GM12892 (cell line): Measurements from ENCODE around the gene TLE2.

Experiments
- DNase-seq: peaks from one replicate; pipeline ENCODE4 v3.0.0; 2011; ENCODE audit not compliant: insufficient read length
- FAIRE-seq: peaks from 2 replicates; lab custom pipeline; 2011; peaks lifted over from hg19 to GRCh38; lab: Jason Lieb, UNC
- POLR2A ChIP-seq: IDR thresholded peaks from 2 replicates; pipeline ENCODE4 v1.6.1; 2011; ENCODE audit warnings: low read depth, low read length, control low read depth
- POLR2AphosphoS5 ChIP-seq: IDR thresholded peaks from 2 replicates; pipeline ENCODE4 v1.6.1; 2011; ENCODE audit warnings: low read depth, low read length, control low read depth
- TAF1 ChIP-seq: IDR thresholded peaks from 2 replicates; pipeline ENCODE4 v1.6.1; 2011; ENCODE audit warnings: low read depth, mild to moderate bottlenecking, control low read depth, low read length, borderline replicate concordance

The TLE2 gene

DNA sequence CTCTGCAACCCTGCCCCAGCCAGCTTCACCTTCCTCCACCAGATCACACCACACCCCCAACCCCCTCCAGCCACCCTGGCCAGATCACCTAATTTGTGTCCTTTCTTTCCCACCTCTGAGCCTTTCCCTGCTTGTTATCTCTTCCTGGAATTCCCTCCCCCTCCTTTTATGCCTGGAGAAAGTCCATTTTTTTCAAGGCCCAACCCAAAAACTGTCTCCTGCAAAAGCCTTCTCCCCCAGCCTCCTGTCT, 5.3 kb upstream of the TLE2 start:
- FAIRE-seq, result no peak
- DNase-seq, result no peak
- TF ChIP-seq TAF1 (no peak), POLR2AphosphoS5 (no peak), POLR2A (no peak)

- DNase-seq (no peak), FAIRE-seq (no peak)
- TF ChIP-seq POLR2A (no peak), TAF1 (no peak), POLR2AphosphoS5 (no peak)
Observed at GRCh38 chr19:3033595-3034405, 4.7 kb upstream of the TLE2 start.

- TF ChIP-seq TAF1 (no peak), POLR2AphosphoS5 (no peak), POLR2A (no peak)
- no peak for FAIRE-seq
- DNase-seq, result no peak
Observed at GRCh38 chr19:3031607-3031867, 2.5 kb upstream of the TLE2 start.

DNA sequence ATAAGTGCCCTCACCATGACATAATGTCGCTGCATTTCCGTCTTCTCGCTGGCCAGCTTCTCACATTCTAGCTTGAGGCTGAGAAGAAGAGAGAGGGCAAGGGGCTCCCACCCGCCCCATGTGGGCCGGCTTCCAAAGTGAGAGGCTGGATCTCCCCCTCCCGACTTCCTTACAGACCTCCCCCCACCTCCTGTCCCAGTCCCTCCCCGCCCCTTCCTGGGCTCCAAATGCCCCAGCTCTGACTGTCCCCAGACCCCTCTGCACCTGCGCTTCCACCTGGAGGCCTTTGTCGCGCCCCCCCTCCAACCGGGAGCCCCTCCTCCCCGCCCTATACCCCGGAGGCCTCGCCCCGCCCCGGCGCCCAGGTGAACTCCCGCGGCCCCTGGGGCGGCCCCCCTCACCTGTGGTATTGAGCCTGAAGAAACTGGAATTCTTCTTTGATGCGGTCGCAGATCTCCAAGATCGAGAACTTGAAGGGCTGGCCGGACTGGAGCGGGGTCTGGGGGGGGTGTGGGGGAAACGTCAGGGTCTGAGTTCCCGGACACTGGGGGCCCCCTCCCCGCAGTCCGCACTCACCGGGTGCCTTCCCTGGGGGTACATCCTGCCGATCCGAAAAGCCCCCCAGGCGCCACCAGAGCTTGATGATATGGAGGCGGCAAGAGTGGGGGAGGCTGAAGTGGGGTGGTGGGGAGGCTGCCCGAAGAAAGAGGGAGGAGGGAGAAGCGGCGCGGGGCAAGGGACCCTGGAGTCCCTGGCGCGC, 595 bp downstream of the TLE2 start:
- no peak for FAIRE-seq
- TF ChIP-seq POLR2AphosphoS5 (no peak), TAF1 (no peak), POLR2A (no peak)
- DNase-seq, result no peak

GRCh38 chr19:3027981-3028304, 1.1 kb downstream of the TLE2 start:
- TF ChIP-seq POLR2AphosphoS5 (no peak), TAF1 (no peak), POLR2A (no peak)
- DNase-seq, result no peak
- FAIRE-seq, result no peak

- TF ChIP-seq TAF1 (no peak), POLR2A (no peak), POLR2AphosphoS5 (no peak)
- FAIRE-seq, result no peak
Observed at GRCh38 chr19:3027292-3027691, 1.8 kb downstream of the TLE2 start.

GRCh38 chr19:3026768-3027167, 2.3 kb downstream of the TLE2 start:
- FAIRE-seq (no peak), DNase-seq (no peak)
- TF ChIP-seq POLR2A (no peak), POLR2AphosphoS5 (no peak), TAF1 (no peak)

More at GRCh38 chr19:3027292-3027691, 1.8 kb downstream of the TLE2 start:
- no peak for DNase-seq

DNA sequence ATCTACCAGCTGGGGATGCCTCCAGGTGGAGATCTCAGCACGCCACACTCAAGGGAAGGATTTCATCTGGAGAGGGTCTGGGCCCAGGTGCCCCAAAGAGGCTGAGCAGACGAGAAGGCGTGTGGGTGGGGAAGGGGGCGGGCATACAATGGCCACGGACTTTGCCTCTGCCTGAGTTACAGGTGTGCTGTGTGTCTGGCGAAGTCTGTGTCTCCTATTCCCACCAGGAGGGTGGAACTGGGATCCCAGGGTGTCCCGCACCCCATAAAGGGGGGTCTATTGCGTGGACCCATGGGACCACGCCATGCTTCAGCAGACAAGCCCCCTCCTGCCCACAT, 3.6 kb downstream of the TLE2 start:
- TF ChIP-seq TAF1, result no peak
- no peak for TF ChIP-seq POLR2A
- no peak for TF ChIP-seq POLR2AphosphoS5
- no peak for FAIRE-seq
- no peak for DNase-seq

DNA sequence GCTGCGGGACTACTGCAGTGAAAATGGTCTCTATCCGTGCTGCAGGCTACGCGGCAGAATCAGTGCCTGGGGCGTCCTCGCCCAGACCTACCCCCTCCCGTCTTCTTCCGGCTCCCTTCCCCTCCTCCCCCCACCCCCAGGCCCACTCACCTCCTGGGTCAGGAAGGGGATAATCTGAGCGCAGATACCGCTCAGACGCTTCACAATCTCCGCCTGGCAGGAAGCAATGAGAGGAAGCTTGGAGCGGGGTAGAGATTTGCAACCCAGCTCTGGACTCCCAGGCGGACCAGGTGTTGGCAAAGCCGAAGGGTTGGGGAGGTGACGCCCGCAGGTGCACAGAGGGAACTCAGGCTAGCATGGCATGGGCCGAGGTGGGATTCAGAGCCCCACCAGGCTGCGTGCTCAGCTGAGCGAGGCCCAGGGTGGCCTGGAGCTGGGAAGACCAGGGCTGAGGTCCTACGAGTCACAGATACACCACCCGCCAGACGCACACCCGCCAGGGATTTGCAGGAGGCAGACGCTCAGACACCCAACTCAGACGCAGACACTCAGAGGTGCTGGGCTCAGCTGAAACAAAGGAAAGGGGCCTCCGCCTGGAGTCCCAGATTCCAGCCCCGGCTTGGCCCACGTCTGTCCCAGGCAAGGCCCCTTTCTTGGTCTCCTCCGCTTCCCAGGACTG, 4.1 kb downstream of the TLE2 start:
- DNase-seq (no peak), FAIRE-seq (no peak)
- no peak for TF ChIP-seq POLR2A
- no peak for TF ChIP-seq TAF1
- no peak for TF ChIP-seq POLR2AphosphoS5

GRCh38 chr19:3024509-3024869, 4.6 kb downstream of the TLE2 start:
- FAIRE-seq (no peak), DNase-seq (no peak)
- no peak for TF ChIP-seq TAF1
- no peak for TF ChIP-seq POLR2A
- TF ChIP-seq POLR2AphosphoS5, result no peak

GRCh38 chr19:3020321-3020960, 8.6 kb downstream of the TLE2 start:
- FAIRE-seq, result no peak
- no peak for TF ChIP-seq TAF1
- no peak for DNase-seq
